ENCODE measurements around the gene THUMPD3.

Gene THUMPD3, protein sequence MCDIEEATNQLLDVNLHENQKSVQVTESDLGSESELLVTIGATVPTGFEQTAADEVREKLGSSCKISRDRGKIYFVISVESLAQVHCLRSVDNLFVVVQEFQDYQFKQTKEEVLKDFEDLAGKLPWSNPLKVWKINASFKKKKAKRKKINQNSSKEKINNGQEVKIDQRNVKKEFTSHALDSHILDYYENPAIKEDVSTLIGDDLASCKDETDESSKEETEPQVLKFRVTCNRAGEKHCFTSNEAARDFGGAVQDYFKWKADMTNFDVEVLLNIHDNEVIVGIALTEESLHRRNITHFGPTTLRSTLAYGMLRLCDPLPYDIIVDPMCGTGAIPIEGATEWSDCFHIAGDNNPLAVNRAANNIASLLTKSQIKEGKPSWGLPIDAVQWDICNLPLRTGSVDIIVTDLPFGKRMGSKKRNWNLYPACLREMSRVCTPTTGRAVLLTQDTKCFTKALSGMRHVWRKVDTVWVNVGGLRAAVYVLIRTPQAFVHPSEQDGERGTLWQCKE

GRCh38 chr3:9362731-9363530 lies at the start of gene THUMPD3:
Gene THUMPD3 (plus strand): TSS chr3:9363054. CDS start chr3:9365069, 2,015 bp downstream.
- Histone ChIP-seq H3K4me1 (ENCODE audit: control insufficient read depth in 1 of 2, insufficient read depth in 2 of 2, low read length in 2 of 2) (peaks cover 3 to 16% of the 10 kb centered on the region in 2 donors), H3K9me3 (ENCODE audit: control insufficient read depth in 1 of 2, low read length in 2 of 2) (no peaks in the 10 kb centered on the region)

DNA sequence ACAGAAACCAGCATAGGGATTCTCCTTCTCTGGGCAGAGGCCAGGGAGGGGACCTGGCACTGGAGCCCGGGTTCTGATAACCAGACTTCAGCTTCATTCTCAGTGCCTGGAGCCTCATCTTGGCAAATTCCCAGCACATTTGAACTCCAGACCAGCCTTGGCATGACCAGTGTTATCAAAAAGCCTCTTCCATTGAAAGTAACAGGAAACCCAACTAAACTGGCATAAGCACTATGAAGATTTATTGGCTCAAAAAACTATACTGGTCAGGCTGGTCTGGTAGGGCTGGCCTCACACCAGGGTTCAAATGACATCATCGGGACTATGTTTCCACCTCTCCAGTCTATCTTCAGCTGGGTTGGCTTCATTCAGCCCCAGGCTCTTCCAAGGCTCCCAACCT lies 48.1 kb upstream of the THUMPD3 start:
- Histone ChIP-seq H3K9me3 (ENCODE audit: control insufficient read depth in 1 of 2, low read length in 2 of 2) (no peaks in the 10 kb centered on the region), H3K4me1 (ENCODE audit: control insufficient read depth in 1 of 2, insufficient read depth in 2 of 2, low read length in 2 of 2) (no peaks in the 10 kb centered on the region), H3K27ac (ENCODE audit: low read length) (no peak overlapping the region), H3K4me3 (ENCODE audit: low read depth in 1 of 2, low read length in 2 of 2) (no peak overlapping the region), H3K27me3 (ENCODE audit: low read depth, low read length) (no peaks in the 10 kb centered on the region), H3K36me3 (ENCODE audit: control insufficient read depth in 1 of 2, insufficient read depth in 2 of 2, low read length in 2 of 2) (no peaks in the 10 kb centered on the region)

More at GRCh38 chr3:9362731-9363530, at the start of gene THUMPD3:
- no peaks in the 10 kb centered on the region for H3K27me3 ChIP-seq (ENCODE audit: low read depth, low read length)
- peak within 1 kb of the TSS; percentile 79 to 93 for H3K4me3 ChIP-seq (ENCODE audit: low read depth in 1 of 2, low read length in 2 of 2)
- H3K27ac ChIP-seq (ENCODE audit: low read length), result peak within 1 kb of the TSS; percentile 95
- peaks cover 21 to 22% of the 10 kb centered on the region in 2 donors for H3K36me3 ChIP-seq (ENCODE audit: control insufficient read depth in 1 of 2, insufficient read depth in 2 of 2, low read length in 2 of 2)

- Histone ChIP-seq H3K27ac (ENCODE audit: low read length) (peak overlapping the region; percentile 79), H3K9me3 (ENCODE audit: control insufficient read depth in 1 of 2, low read length in 2 of 2) (no peaks in the 10 kb centered on the region), H3K4me3 (ENCODE audit: low read depth in 1 of 2, low read length in 2 of 2) (peak overlapping the region; percentile 50 to 56), H3K36me3 (ENCODE audit: control insufficient read depth in 1 of 2, insufficient read depth in 2 of 2, low read length in 2 of 2) (no peaks in the 10 kb centered on the region), H3K27me3 (ENCODE audit: low read depth, low read length) (no peaks in the 10 kb centered on the region), H3K4me1 (ENCODE audit: control insufficient read depth in 1 of 2, insufficient read depth in 2 of 2, low read length in 2 of 2) (no peaks in the 10 kb centered on the region)
Observed at GRCh38 chr3:9316881-9317361, 45.9 kb upstream of the THUMPD3 start.

DNA sequence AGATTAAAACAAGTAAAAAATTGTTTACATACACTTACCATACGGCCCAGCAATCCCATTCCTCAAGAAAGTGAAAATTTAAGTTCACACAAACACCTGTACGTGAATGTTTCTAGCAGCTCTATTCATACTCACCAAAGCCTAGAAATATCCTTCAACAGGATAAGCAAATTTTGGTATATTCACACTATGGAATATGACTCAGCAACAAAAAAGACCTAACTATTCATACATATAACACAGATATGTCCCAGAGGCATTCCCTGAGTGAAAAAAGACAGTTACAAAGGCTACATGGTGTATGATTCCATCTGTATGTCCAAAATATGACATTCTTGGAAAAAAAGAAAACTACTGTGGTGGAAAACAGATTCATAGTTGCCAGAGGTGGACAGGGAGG lies 40.1 kb upstream of the THUMPD3 start:
- no peaks in the 10 kb centered on the region for H3K9me3 ChIP-seq (ENCODE audit: control insufficient read depth in 1 of 2, low read length in 2 of 2)
- H3K4me3 ChIP-seq (ENCODE audit: low read depth in 1 of 2, low read length in 2 of 2), result no peak overlapping the region
- no peaks in the 10 kb centered on the region for H3K4me1 ChIP-seq (ENCODE audit: control insufficient read depth in 1 of 2, insufficient read depth in 2 of 2, low read length in 2 of 2)

GRCh38 chr3:9324944-9325343 lies 37.9 kb upstream of the THUMPD3 start:
- Histone ChIP-seq H3K4me1 (ENCODE audit: control insufficient read depth in 1 of 2, insufficient read depth in 2 of 2, low read length in 2 of 2) (no peaks in the 10 kb centered on the region), H3K27ac (ENCODE audit: low read length) (no peak overlapping the region), H3K4me3 (ENCODE audit: low read depth in 1 of 2, low read length in 2 of 2) (no peak overlapping the region), H3K36me3 (ENCODE audit: control insufficient read depth in 1 of 2, insufficient read depth in 2 of 2, low read length in 2 of 2) (no peaks in the 10 kb centered on the region), H3K9me3 (ENCODE audit: control insufficient read depth in 1 of 2, low read length in 2 of 2) (no peaks in the 10 kb centered on the region), H3K27me3 (ENCODE audit: low read depth, low read length) (no peaks in the 10 kb centered on the region)

More for the DNA sequence above, 40.1 kb upstream of the THUMPD3 start:
- Histone ChIP-seq H3K27me3 (ENCODE audit: low read depth, low read length) (no peaks in the 10 kb centered on the region), H3K36me3 (ENCODE audit: control insufficient read depth in 1 of 2, insufficient read depth in 2 of 2, low read length in 2 of 2) (no peaks in the 10 kb centered on the region), H3K27ac (ENCODE audit: low read length) (no peak overlapping the region)

DNA sequence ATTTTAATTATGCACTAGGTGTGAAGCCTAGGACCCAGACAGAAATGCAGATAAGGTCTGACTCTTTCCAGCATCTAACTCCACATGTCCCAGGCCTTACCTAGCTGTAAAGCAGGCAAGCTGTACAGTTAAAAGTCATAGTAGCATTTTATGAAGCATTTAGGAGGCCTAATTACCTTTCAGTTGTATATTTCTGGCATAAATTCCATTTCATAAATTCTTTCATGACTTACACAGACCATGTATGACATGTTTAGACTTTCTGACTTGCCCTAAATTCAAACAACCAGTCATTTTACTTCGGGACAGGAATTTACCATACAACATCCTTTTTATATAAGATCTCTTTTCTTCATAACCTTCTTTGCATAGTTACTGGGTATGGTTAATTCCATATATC lies 35.3 kb upstream of the THUMPD3 start:
- Histone ChIP-seq H3K27ac (ENCODE audit: low read length) (no peak overlapping the region), H3K27me3 (ENCODE audit: low read depth, low read length) (no peaks in the 10 kb centered on the region), H3K4me3 (ENCODE audit: low read depth in 1 of 2, low read length in 2 of 2) (no peak overlapping the region), H3K36me3 (ENCODE audit: control insufficient read depth in 1 of 2, insufficient read depth in 2 of 2, low read length in 2 of 2) (no peaks in the 10 kb centered on the region), H3K4me1 (ENCODE audit: control insufficient read depth in 1 of 2, insufficient read depth in 2 of 2, low read length in 2 of 2) (no peaks in the 10 kb centered on the region), H3K9me3 (ENCODE audit: control insufficient read depth in 1 of 2, low read length in 2 of 2) (no peaks in the 10 kb centered on the region)

- no peaks in the 10 kb centered on the region for H3K27me3 ChIP-seq (ENCODE audit: low read depth, low read length)
- no peak overlapping the region for H3K4me3 ChIP-seq (ENCODE audit: low read depth in 1 of 2, low read length in 2 of 2)
- H3K27ac ChIP-seq (ENCODE audit: low read length), result no peak overlapping the region
- H3K9me3 ChIP-seq (ENCODE audit: control insufficient read depth in 1 of 2, low read length in 2 of 2), result no peaks in the 10 kb centered on the region
- H3K36me3 ChIP-seq (ENCODE audit: control insufficient read depth in 1 of 2, insufficient read depth in 2 of 2, low read length in 2 of 2), result no peaks in the 10 kb centered on the region
- H3K4me1 ChIP-seq (ENCODE audit: control insufficient read depth in 1 of 2, insufficient read depth in 2 of 2, low read length in 2 of 2), result no peaks in the 10 kb centered on the region
Observed at GRCh38 chr3:9330166-9330703, 32.6 kb upstream of the THUMPD3 start.

GRCh38 chr3:9331171-9331570 lies 31.7 kb upstream of the THUMPD3 start:
- H3K36me3 ChIP-seq (ENCODE audit: control insufficient read depth in 1 of 2, insufficient read depth in 2 of 2, low read length in 2 of 2), result no peaks in the 10 kb centered on the region
- H3K4me3 ChIP-seq (ENCODE audit: low read depth in 1 of 2, low read length in 2 of 2), result no peak overlapping the region
- H3K27ac ChIP-seq (ENCODE audit: low read length), result no peak overlapping the region
- H3K27me3 ChIP-seq (ENCODE audit: low read depth, low read length), result no peaks in the 10 kb centered on the region
- H3K9me3 ChIP-seq (ENCODE audit: control insufficient read depth in 1 of 2, low read length in 2 of 2), result no peaks in the 10 kb centered on the region
- no peaks in the 10 kb centered on the region for H3K4me1 ChIP-seq (ENCODE audit: control insufficient read depth in 1 of 2, insufficient read depth in 2 of 2, low read length in 2 of 2)

- Histone ChIP-seq H3K27me3 (ENCODE audit: low read depth, low read length) (no peaks in the 10 kb centered on the region), H3K27ac (ENCODE audit: low read length) (no peak overlapping the region), H3K9me3 (ENCODE audit: control insufficient read depth in 1 of 2, low read length in 2 of 2) (no peaks in the 10 kb centered on the region), H3K4me3 (ENCODE audit: low read depth in 1 of 2, low read length in 2 of 2) (no peak overlapping the region), H3K4me1 (ENCODE audit: control insufficient read depth in 1 of 2, insufficient read depth in 2 of 2, low read length in 2 of 2) (no peaks in the 10 kb centered on the region), H3K36me3 (ENCODE audit: control insufficient read depth in 1 of 2, insufficient read depth in 2 of 2, low read length in 2 of 2) (no peaks in the 10 kb centered on the region)
Observed at GRCh38 chr3:9332250-9333030, 30.4 kb upstream of the THUMPD3 start.

DNA sequence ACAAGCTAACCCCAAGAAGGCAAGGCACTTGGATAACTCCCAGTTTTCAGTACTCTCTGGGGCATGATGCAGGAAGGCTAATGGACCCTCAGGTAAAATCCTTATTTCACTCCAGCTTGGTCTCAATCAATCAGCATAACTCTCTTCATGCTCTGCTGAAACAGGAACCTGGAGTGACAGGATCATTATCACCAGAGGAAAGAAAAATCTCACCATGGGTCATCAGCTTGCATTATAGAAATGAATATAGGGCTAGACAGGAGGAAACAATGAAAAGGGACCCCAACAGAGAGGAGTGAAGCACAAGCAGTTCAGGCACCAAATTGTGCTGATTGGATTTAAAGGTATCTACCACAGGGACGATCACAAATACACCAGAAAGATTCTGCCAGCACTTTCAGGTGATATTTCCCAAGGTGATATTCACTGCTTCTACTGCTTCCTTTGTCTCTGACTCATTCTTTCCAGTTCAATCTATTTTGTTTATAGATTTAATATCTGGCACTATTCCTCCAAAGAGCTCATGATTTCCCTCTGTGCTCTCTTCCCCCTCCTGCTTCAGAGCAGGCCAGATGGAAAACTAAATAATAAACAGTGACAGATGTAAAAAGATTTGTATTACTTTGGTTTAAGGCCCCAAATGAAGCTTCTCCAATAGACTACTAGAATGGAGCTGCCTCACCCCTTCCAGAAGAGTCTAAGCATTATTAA lies 22.9 kb upstream of the THUMPD3 start:
- no peaks in the 10 kb centered on the region for H3K36me3 ChIP-seq (ENCODE audit: control insufficient read depth in 1 of 2, insufficient read depth in 2 of 2, low read length in 2 of 2)
- peaks cover 0 to 5% of the 10 kb centered on the region in 2 donors for H3K4me1 ChIP-seq (ENCODE audit: control insufficient read depth in 1 of 2, insufficient read depth in 2 of 2, low read length in 2 of 2)
- H3K27me3 ChIP-seq (ENCODE audit: low read depth, low read length), result no peaks in the 10 kb centered on the region
- peak overlapping the region; percentile 52 for H3K27ac ChIP-seq (ENCODE audit: low read length)
- no peak overlapping the region for H3K4me3 ChIP-seq (ENCODE audit: low read depth in 1 of 2, low read length in 2 of 2)
- H3K9me3 ChIP-seq (ENCODE audit: control insufficient read depth in 1 of 2, low read length in 2 of 2), result no peaks in the 10 kb centered on the region
